GM23248 (cell line): ENCODE results near the gene PLOD1. TPM values are rescaled to one million over a fixed set of nuclear protein-coding genes. Genes with fewer than 3 reads are reported as not detected.

ENCODE experiments used
- DNase-seq: peaks from one replicate; pipeline ENCODE4 v3.0.0-alpha.2; 2015
- H2AFZ ChIP-seq: fragments of 200-600 bp; sonication (generic); 2 replicates; pipeline ENCODE4 v1.6.1; 2016; ENCODE audit warnings: antibody characterized with exemption
- H3F3A ChIP-seq: fragments of 200-600 bp; sonication (generic); 2 replicates; pipeline ENCODE4 v1.6.1; 2016; ENCODE audit warnings: mild to moderate bottlenecking, antibody characterized with exemption, mixed run types; ENCODE audit not compliant: insufficient read depth
- H3K27ac ChIP-seq: fragments of 200-600 bp; sonication (generic); 2 replicates; pipeline ENCODE4 v1.5.1; 2016; ENCODE audit warnings: mild to moderate bottlenecking
- H3K27me3 ChIP-seq: fragments of 200-600 bp; sonication (generic); replicated peaks from 2 replicates; pipeline ENCODE4 v1.6.1; 2016; ENCODE audit warnings: mild to moderate bottlenecking; ENCODE audit not compliant: insufficient read depth
- H3K36me3 ChIP-seq: fragments of 200-600 bp; sonication (generic); 2 replicates; pipeline ENCODE4 v1.6.1; 2016; ENCODE audit warnings: low read depth, mild to moderate bottlenecking
- H3K4me1 ChIP-seq: fragments of 200-600 bp; sonication (generic); 2 replicates; pipeline ENCODE4 v1.6.1; 2016; ENCODE audit warnings: mild to moderate bottlenecking; ENCODE audit not compliant: insufficient read depth
- H3K4me2 ChIP-seq: fragments of 200-600 bp; sonication (generic); one replicate; pipeline ENCODE4 v1.6.1; 2016; ENCODE audit warnings: mild to moderate bottlenecking; ENCODE audit not compliant: unreplicated experiment
- H3K4me3 ChIP-seq: fragments of 200-600 bp; sonication (generic); 2 replicates; pipeline ENCODE4 v1.5.1; 2016; ENCODE audit warnings: mild to moderate bottlenecking
- H3K79me2 ChIP-seq: fragments of 200-600 bp; sonication (generic); 2 replicates; pipeline ENCODE4 v1.6.1; 2016; ENCODE audit warnings: mild to moderate bottlenecking; ENCODE audit not compliant: insufficient read depth
- H3K9ac ChIP-seq: fragments of 200-600 bp; sonication (generic); 2 replicates; pipeline ENCODE4 v1.6.1; 2016; ENCODE audit warnings: mild to moderate bottlenecking
- H3K9me2 ChIP-seq: fragments of 200-600 bp; sonication (generic); 2 replicates; pipeline ENCODE4 v1.6.1; 2016; ENCODE audit warnings: mixed run types, mild to moderate bottlenecking, moderate library complexity; ENCODE audit not compliant: insufficient read depth
- H3K9me3 ChIP-seq: fragments of 200-600 bp; sonication (generic); one replicate; pipeline ENCODE4 v1.6.1; 2017; ENCODE audit warnings: low read depth
- H4K20me1 ChIP-seq: fragments of 200-600 bp; sonication (generic); 2 replicates; pipeline ENCODE4 v1.6.0; 2016; ENCODE audit not compliant: insufficient read depth
- EZH2 ChIP-seq: fragments of 200-600 bp; sonication (generic); IDR thresholded peaks from 2 replicates; pipeline ENCODE4 v1.6.1; 2018; ENCODE audit warnings: antibody characterized with exemption, mild to moderate bottlenecking; ENCODE audit not compliant: insufficient read depth, poor library complexity, severe bottlenecking
- EZH2phosphoT487 ChIP-seq: fragments of 200-600 bp; sonication (generic); IDR thresholded peaks from 2 replicates; pipeline ENCODE4 v1.6.1; 2018; ENCODE audit warnings: antibody characterized with exemption, moderate library complexity, mild to moderate bottlenecking, low read depth; ENCODE audit not compliant: insufficient read depth
- WGBS, 2 experiments: methylation state at CpG; one replicate each; pipeline ENCODE4 v1.1.6; 2015 to 2017; ENCODE audit warnings: low lambda C conversion rate in 2 of 2, low coverage in 1 of 2; ENCODE audit errors: missing lambda C conversion rate in 2 of 2; 5-methylcytosine and 5-hydroxymethylcytosine counted together
- in situ Hi-C: fragments of 300-500 bp; cut with MboI; formaldehyde crosslinking; loops from 2 replicates; pipeline ENCODE4 v1.15.0; 2020
- polyA plus RNA-seq: library from polyadenylated mRNA; unstranded; fragments of >200 nt; fragmentation: Nextera tagmentation; extraction: Ambion mirVana; gene quantifications from 2 replicates; pipeline ENCODE4 v1.2.1, GENCODE V29; 2016
- total RNA-seq: library from RNA; depleted of rRNA; stranded (reverse); fragments of >200 nt; shearing (Covaris generic); gene quantifications from 2 replicates; pipeline ENCODE4 v1.2.3, GENCODE V29; 2014

PLOD1 gene
- total and polyA plus RNA-seq, 2 experiments from 2014 or later: 443 to 633 TPM

DNA sequence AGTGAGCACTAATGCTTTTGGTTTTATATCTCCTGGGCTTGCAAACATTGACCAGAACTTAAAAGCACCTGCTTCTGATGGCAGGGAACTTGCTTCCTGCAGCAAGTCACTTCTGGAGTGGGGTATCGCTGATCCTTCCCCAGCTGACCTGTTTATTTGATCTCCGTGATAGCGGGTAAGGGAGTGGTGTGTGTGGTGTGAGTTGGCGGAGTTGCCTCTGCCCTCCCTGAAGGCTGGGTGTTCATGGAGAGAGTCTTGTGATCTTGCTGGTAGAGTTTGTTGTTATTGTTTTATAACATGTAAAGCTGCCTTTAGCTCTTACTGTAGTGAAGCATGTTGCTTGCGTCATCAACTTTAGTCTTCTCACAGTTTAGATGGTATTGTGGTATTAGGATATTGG lies 49.6 kb downstream of the PLOD1 start:
- H3K27me3 ChIP-seq: no peaks in the 10 kb centered on the region
- TF ChIP-seq EZH2phosphoT487 (no peak), EZH2 (no peak)
- no peak overlapping the region for H3K4me3 ChIP-seq
- peaks cover 7% of the 10 kb centered on the region for H3F3A ChIP-seq
- no peak overlapping the region for H3K9ac ChIP-seq
- no peak for DNase-seq
- no peaks in the 10 kb centered on the region for H3K9me2 ChIP-seq
- H3K4me1 ChIP-seq: peaks cover 28% of the 10 kb centered on the region
- no peak overlapping the region for H3K27ac ChIP-seq
- H3K36me3 ChIP-seq: peaks cover 9% of the 10 kb centered on the region; the same call in 1 of the 2 replicates
- H2AFZ ChIP-seq: no peak overlapping the region
- in situ Hi-C loops: no loop called here
- H3K4me2 ChIP-seq: no peak overlapping the region
- H4K20me1 ChIP-seq: no peaks in the 10 kb centered on the region; the same call in 1 of the 2 replicates
- WGBS, 2 experiments: 74 to 82% methylated on average over 5 of the region's 5 CpGs
- no peaks in the 10 kb centered on the region for H3K9me3 ChIP-seq
- peaks cover 87% of the 10 kb centered on the region for H3K79me2 ChIP-seq

DNA sequence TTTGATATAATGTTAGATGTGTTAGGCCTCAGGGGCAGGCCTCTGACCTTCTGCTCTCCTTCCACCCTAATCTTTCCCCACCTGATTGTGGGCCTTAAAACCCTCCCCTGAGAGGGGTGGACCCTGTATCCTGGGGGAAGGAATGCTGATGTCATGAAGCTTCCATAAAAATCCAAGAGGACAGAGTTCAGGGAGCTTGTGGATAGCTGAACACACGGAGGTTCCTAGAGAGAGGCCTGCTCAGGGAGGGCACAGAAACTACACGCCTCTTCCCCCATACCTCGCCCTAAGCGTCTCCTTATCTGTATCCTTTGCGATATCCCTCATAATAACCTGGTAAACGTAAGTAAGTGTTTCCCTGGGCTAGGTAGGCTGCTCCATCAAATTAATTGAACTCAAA lies 50.1 kb downstream of the PLOD1 start:
- DNase-seq: no peak
- no peak overlapping the region for H3K27ac ChIP-seq
- TF ChIP-seq EZH2: no peak
- TF ChIP-seq EZH2phosphoT487: no peak
- no peak overlapping the region for H3K9ac ChIP-seq
- H2AFZ ChIP-seq: no peak overlapping the region
- 70 to 79% methylated on average over 6 of the region's 6 CpGs for WGBS, 2 experiments
- H3K4me2 ChIP-seq: no peak overlapping the region
- no peaks in the 10 kb centered on the region for H3K9me2 ChIP-seq
- H3K9me3 ChIP-seq: no peaks in the 10 kb centered on the region
- H3F3A ChIP-seq: peaks cover 3% of the 10 kb centered on the region; the same call in 1 of the 2 replicates
- peaks cover 14% of the 10 kb centered on the region; the same call in 1 of the 2 replicates for H3K36me3 ChIP-seq
- H3K27me3 ChIP-seq: no peaks in the 10 kb centered on the region
- peaks cover 24% of the 10 kb centered on the region for H3K4me1 ChIP-seq
- no peaks in the 10 kb centered on the region; the same call in 1 of the 2 replicates for H4K20me1 ChIP-seq
- H3K79me2 ChIP-seq: peaks cover 92% of the 10 kb centered on the region
- in situ Hi-C loops: no loop called here
- no peak overlapping the region for H3K4me3 ChIP-seq

DNA sequence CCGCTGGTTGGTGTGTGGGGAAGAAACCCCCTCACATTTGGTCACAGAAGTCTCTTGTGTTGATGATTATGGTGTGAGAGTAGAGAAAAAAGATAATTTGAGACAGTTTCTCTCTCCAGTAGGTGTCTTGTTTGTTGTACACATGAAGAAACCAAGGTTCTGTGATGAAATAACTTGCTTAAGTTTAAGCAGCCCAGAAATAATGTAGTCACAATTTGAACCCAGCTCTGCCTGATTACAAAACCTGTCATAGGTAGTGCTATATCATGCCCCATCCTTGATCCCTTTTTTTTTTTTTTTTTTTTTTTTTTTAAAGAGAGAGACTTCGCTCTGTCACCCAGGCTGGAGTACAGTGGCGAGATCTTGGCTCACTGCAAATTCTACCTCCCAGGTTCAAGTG lies 50.7 kb downstream of the PLOD1 start:
- Histone ChIP-seq H3K9ac (no peak overlapping the region), H3K4me1 (peaks cover 23% of the 10 kb centered on the region), H3K36me3 (peaks cover 16% of the 10 kb centered on the region; the same call in 1 of the 2 replicates), H2AFZ (no peak overlapping the region), H3K9me2 (no peaks in the 10 kb centered on the region), H3K9me3 (no peaks in the 10 kb centered on the region), H3F3A (no peaks in the 10 kb centered on the region), H3K4me2 (no peak overlapping the region), H3K27ac (0 out of 2 replicates have a peak overlapping the region, but pooled peaks have one; percentile 48), H4K20me1 (no peaks in the 10 kb centered on the region; the same call in 1 of the 2 replicates), H3K4me3 (no peak overlapping the region), H3K79me2 (peaks cover 98% of the 10 kb centered on the region), H3K27me3 (no peaks in the 10 kb centered on the region)
- no peak for TF ChIP-seq EZH2
- no peak for TF ChIP-seq EZH2phosphoT487
- in situ Hi-C loops: no loop called here
- no peak for DNase-seq
- WGBS, 2 experiments: 87 to 100% methylated on average over 2 to 3 of the region's 3 CpGs

DNA sequence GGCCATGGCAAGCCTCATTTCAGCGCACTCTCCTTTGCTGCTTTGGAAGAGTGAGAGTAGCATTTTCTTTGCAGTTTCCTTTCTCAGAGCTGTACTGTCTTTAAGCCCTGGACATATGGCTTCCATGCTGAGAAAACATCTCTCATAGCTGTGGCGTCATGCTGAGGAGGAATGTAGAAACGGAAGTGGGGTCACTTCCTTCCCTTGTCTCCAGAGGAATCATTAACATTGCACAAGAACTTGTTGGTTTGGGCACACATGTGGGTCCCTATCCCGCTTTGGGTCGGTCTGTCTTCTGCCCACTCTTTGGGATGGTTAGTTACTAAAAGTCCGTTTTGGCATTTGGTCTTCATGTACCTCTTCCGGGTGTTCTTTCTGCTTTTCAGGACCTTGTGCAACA lies 51.3 kb downstream of the PLOD1 start:
- Histone ChIP-seq H3K9ac (no peak overlapping the region), H3K27me3 (no peaks in the 10 kb centered on the region), H3K4me1 (peaks cover 23% of the 10 kb centered on the region), H3K9me2 (no peaks in the 10 kb centered on the region), H2AFZ (no peak overlapping the region), H4K20me1 (no peaks in the 10 kb centered on the region; the same call in 1 of the 2 replicates), H3K4me2 (no peak overlapping the region), H3K4me3 (no peak overlapping the region), H3K36me3 (peaks cover 18% of the 10 kb centered on the region; the same call in 1 of the 2 replicates), H3K79me2 (peaks cover 100% of the 10 kb centered on the region), H3K9me3 (no peaks in the 10 kb centered on the region), H3F3A (no peaks in the 10 kb centered on the region), H3K27ac (peak overlapping the region; percentile 48)
- 40 to 44% methylated on average over 7 of the region's 7 CpGs for WGBS, 2 experiments
- TF ChIP-seq EZH2phosphoT487: no peak
- TF ChIP-seq EZH2: no peak
- in situ Hi-C loops: no loop called here
- peak; percentile 76 for DNase-seq

DNA sequence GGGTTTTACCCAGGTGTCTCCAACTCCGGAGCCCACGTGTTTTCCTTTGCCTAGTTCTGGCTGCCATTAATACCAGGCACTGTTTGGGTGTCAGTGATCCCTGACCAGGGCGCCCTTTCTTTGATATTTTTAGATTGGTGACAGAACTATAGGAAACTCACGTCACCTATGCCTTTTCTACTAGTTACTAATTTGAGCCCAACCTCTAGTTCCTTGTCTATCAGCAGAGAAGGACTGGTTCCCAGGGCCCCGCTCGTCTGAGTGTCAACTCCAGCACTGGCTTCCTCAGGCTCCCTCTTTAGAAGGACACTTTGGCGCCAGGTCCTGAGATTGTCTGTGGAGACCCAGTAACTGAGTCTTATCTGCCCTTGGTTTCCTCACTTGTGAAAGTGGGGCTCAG lies 55.2 kb downstream of the PLOD1 start:
- TF ChIP-seq EZH2phosphoT487: no peak
- TF ChIP-seq EZH2: no peak
- H3K4me1 ChIP-seq: peaks cover 9% of the 10 kb centered on the region; the same call in 1 of the 2 replicates
- H3K36me3 ChIP-seq: peaks cover 21% of the 10 kb centered on the region; the same call in 1 of the 2 replicates
- H3K9me2 ChIP-seq: no peaks in the 10 kb centered on the region
- H4K20me1 ChIP-seq: no peaks in the 10 kb centered on the region; the same call in 1 of the 2 replicates
- H3F3A ChIP-seq: no peaks in the 10 kb centered on the region
- no peak overlapping the region for H3K4me2 ChIP-seq
- no peaks in the 10 kb centered on the region for H3K27me3 ChIP-seq
- no peak overlapping the region for H3K9ac ChIP-seq
- DNase-seq: no peak
- no peak overlapping the region for H3K27ac ChIP-seq
- H3K4me3 ChIP-seq: no peak overlapping the region
- WGBS, 2 experiments: 98 to 99% methylated on average over 7 of the region's 7 CpGs
- H2AFZ ChIP-seq: no peak overlapping the region
- in situ Hi-C loops: no loop called here
- peaks cover 63% of the 10 kb centered on the region for H3K79me2 ChIP-seq
- no peaks in the 10 kb centered on the region for H3K9me3 ChIP-seq
